Neural cell (in vitro differentiated cells): ENCODE results near the gene CASZ1.

Experiments
- EP300 ChIP-seq: fragments of 450-650 bp; conservative IDR thresholded peaks from 2 replicates; pipeline ENCODE4 v1.6.1; 2014; ENCODE audit warnings: antibody characterized with exemption, mild to moderate bottlenecking, moderate library complexity; ENCODE audit not compliant: poor library complexity, severe bottlenecking
- MXI1 ChIP-seq: fragments of 450-650 bp; conservative IDR thresholded peaks from 2 replicates; pipeline ENCODE4 v1.6.1; 2014; ENCODE audit warnings: antibody characterized with exemption, mild to moderate bottlenecking; ENCODE audit not compliant: poor library complexity, severe bottlenecking
- POLR2AphosphoS5 ChIP-seq: IDR thresholded peaks from 2 replicates; pipeline ENCODE4 v1.6.1; 2012
- RAD21 ChIP-seq: fragments of 450-650 bp; conservative IDR thresholded peaks from 2 replicates; pipeline ENCODE4 v1.6.1; 2014; ENCODE audit warnings: antibody characterized with exemption, mild to moderate bottlenecking, moderate library complexity
- SMC3 ChIP-seq: fragments of 450-650 bp; conservative IDR thresholded peaks from 2 replicates; pipeline ENCODE4 v1.6.1; 2014; ENCODE audit warnings: antibody characterized with exemption, mild to moderate bottlenecking, moderate library complexity; ENCODE audit not compliant: poor library complexity
- TAF1 ChIP-seq: IDR thresholded peaks from 2 replicates; pipeline ENCODE4 v1.6.1; 2012; ENCODE audit warnings: low read depth
- TF ChIP-seq, protein P1 (sequence below): fragments of 450-650 bp; IDR thresholded peaks from 2 replicates; pipeline ENCODE4 v1.5.1; 2014; ENCODE audit warnings: antibody characterized with exemption, mild to moderate bottlenecking, moderate library complexity; ENCODE audit not compliant: poor library complexity, severe bottlenecking
- TF ChIP-seq, protein P2 (sequence below): IDR thresholded peaks from 2 replicates; pipeline ENCODE4 v1.6.1; 2012; ENCODE audit warnings: borderline replicate concordance

DNA sequence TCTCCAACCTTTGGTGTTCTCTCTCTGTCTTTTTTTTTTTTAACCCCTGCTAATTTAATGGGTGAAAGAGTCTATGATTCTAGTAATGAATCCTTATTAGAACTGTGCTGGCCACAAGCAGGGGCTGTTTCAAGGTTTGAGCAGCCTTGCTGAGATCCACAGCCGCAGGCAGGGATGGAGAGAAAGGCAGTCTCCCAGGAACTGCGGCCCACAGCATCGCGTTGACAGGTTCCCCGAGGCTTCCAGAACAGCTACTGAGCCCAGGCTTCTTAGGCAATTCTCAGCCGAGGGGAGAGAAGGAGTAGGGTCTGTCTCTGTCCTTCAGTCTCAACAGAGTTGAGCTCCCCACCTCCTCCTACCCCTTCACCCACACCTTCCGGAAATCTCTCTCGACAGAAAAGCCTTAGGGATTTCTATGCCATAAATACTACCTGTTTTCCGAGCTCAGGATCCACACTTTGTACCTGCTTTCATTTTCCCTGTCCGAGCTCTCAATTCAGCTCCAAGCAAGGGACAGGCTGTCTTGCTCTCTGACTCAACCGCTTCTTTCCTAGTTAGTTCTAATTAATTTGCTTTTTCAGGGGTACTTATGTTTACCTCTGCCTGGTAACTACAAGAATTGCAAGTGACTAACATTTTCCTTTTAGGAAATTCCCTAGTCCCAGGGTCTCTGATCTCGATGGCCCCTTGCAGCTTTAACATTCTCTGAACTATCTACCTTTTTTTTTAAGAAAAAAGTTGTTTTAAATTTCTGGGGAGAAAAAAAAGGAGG lies 6.7 kb upstream of the CASZ1 start:
- no peak for TF ChIP-seq RAD21
- TF ChIP-seq, protein P1, sequence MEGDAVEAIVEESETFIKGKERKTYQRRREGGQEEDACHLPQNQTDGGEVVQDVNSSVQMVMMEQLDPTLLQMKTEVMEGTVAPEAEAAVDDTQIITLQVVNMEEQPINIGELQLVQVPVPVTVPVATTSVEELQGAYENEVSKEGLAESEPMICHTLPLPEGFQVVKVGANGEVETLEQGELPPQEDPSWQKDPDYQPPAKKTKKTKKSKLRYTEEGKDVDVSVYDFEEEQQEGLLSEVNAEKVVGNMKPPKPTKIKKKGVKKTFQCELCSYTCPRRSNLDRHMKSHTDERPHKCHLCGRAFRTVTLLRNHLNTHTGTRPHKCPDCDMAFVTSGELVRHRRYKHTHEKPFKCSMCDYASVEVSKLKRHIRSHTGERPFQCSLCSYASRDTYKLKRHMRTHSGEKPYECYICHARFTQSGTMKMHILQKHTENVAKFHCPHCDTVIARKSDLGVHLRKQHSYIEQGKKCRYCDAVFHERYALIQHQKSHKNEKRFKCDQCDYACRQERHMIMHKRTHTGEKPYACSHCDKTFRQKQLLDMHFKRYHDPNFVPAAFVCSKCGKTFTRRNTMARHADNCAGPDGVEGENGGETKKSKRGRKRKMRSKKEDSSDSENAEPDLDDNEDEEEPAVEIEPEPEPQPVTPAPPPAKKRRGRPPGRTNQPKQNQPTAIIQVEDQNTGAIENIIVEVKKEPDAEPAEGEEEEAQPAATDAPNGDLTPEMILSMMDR = no peak
- TF ChIP-seq MXI1 = no peak
- TF ChIP-seq, protein P2, sequence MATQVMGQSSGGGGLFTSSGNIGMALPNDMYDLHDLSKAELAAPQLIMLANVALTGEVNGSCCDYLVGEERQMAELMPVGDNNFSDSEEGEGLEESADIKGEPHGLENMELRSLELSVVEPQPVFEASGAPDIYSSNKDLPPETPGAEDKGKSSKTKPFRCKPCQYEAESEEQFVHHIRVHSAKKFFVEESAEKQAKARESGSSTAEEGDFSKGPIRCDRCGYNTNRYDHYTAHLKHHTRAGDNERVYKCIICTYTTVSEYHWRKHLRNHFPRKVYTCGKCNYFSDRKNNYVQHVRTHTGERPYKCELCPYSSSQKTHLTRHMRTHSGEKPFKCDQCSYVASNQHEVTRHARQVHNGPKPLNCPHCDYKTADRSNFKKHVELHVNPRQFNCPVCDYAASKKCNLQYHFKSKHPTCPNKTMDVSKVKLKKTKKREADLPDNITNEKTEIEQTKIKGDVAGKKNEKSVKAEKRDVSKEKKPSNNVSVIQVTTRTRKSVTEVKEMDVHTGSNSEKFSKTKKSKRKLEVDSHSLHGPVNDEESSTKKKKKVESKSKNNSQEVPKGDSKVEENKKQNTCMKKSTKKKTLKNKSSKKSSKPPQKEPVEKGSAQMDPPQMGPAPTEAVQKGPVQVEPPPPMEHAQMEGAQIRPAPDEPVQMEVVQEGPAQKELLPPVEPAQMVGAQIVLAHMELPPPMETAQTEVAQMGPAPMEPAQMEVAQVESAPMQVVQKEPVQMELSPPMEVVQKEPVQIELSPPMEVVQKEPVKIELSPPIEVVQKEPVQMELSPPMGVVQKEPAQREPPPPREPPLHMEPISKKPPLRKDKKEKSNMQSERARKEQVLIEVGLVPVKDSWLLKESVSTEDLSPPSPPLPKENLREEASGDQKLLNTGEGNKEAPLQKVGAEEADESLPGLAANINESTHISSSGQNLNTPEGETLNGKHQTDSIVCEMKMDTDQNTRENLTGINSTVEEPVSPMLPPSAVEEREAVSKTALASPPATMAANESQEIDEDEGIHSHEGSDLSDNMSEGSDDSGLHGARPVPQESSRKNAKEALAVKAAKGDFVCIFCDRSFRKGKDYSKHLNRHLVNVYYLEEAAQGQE = no peak
- TF ChIP-seq POLR2AphosphoS5 = no peak
- no peak for TF ChIP-seq EP300
- TF ChIP-seq TAF1 = no peak
- TF ChIP-seq SMC3 = no peak
